GM21447 (cell line): Measurements from ENCODE around the gene ACAA2.
"Not testable (repeated sequence)": the region's sequence is repeated elsewhere in the genome, so short reads cannot be mapped to it uniquely, and the experiment has no call there.

ENCODE experiments used
- ATAC-seq: cut with Tn5 transposase; IDR thresholded peaks from one replicate; pipeline ENCODE4 v1.9.1; 2021; ENCODE audit not compliant: unreplicated experiment

The ACAA2 gene

GRCh38 chr18:49845629-49846360 lies 32.5 kb upstream of the ACAA2 start:
- ATAC-seq = no peak

GRCh38 chr18:49844903-49845302 lies 31.6 kb upstream of the ACAA2 start:
- ATAC-seq = no peak

GRCh38 chr18:49843778-49844625 lies 30.7 kb upstream of the ACAA2 start:
- no peak for ATAC-seq

- ATAC-seq = no peak
Observed at GRCh38 chr18:49843131-49843530, 29.8 kb upstream of the ACAA2 start.

GRCh38 chr18:49842656-49843055 lies 29.3 kb upstream of the ACAA2 start:
- no peak for ATAC-seq

- no peak for ATAC-seq
Observed at GRCh38 chr18:49841236-49842217, 28.2 kb upstream of the ACAA2 start.

GRCh38 chr18:49839012-49839411 lies 25.7 kb upstream of the ACAA2 start:
- ATAC-seq = no peak

- ATAC-seq = no peak
Observed at GRCh38 chr18:49838381-49838780, 25.0 kb upstream of the ACAA2 start.

- ATAC-seq = no peak
Observed at GRCh38 chr18:49837889-49838288, 24.6 kb upstream of the ACAA2 start.

GRCh38 chr18:49837316-49837835 lies 24.0 kb upstream of the ACAA2 start:
- not testable (repeated sequence) for ATAC-seq

- ATAC-seq = no peak
Observed at GRCh38 chr18:49835405-49835804, 22.1 kb upstream of the ACAA2 start.

GRCh38 chr18:49834258-49834657 lies 20.9 kb upstream of the ACAA2 start:
- no peak for ATAC-seq

- ATAC-seq = no peak
Observed at GRCh38 chr18:49833814-49834213, 20.5 kb upstream of the ACAA2 start.

- ATAC-seq = no peak
Observed at GRCh38 chr18:49832221-49832647, 18.9 kb upstream of the ACAA2 start.

GRCh38 chr18:49827996-49828395 lies 14.7 kb upstream of the ACAA2 start:
- no peak for ATAC-seq

- peak; percentile 72 for ATAC-seq
Observed at GRCh38 chr18:49819823-49820671, 6.7 kb upstream of the ACAA2 start.

- no peak for ATAC-seq
Observed at GRCh38 chr18:49819071-49819662, 5.8 kb upstream of the ACAA2 start.

- no peak for ATAC-seq
Observed at GRCh38 chr18:49817947-49818346, 4.6 kb upstream of the ACAA2 start.

GRCh38 chr18:49815927-49816326 lies 2.6 kb upstream of the ACAA2 start:
- ATAC-seq = no peak

GRCh38 chr18:49814147-49814499 lies 790 bp upstream of the ACAA2 start:
- ATAC-seq = peak; percentile 29
